Activated CD4-positive, alpha-beta T cell treated with anti-CD3 and anti-CD28 coated beads, Interleukin-2, Interleukin-6, amounts not matched to agents 100 ng/mL and 50 ng/mL, durations not matched to agents 16 hours and 8 hours (primary cell): Measurements from ENCODE around the gene USP46.

Experiments
- DNase-seq: peaks from one replicate; pipeline ENCODE4 v3.0.0-alpha.2; 2020

USP46 gene

DNA sequence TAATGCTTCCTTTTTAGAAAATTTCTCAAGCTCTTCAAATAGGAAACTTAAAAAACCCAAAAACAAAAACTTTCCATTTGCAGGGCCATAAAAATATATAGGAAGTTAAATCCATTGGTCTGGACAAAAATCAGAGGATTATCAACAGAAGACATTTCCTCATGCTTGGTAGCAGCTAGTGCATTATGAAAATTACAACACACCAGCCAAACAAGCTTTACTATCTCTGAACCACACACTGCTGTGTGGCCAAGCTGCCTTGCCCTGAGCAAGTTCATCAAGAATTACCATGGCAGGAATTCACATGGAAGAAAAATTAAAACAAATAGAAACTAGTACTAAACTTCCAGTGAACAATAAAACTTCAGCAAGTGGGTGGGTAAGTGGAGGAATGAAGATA, 3.6 kb downstream of the USP46 start:
- DNase-seq = no peak

DNA sequence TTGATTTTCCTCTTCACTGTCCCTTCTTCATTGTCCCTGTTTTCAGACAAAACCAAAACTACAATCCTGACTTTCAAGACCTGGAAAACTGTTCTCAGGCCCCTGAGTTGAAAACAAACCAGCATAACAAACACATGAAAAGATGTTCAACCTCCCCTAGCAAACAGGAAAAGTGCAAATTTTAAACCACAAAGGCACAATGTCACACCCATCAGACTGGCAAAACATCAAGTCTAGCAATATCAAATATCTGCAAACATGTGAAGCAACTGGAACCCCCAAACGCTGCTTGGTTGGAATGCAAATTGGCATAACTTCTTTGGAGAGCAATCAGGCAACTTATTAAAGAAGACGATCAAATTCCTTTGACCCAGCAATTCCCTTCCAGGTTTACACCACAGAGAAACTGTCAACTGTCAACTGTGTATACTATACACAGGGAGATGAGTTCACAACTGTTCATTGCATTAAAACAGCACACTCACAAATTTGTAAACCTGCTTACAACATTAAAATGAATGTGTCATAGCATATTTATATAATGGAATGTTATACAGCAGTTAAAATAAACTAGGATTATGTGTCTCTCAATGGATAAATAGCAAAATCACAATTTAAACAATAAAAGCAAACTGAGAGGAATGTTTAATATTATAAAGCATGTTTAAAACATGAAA, 7.0 kb downstream of the USP46 start:
- no peak for DNase-seq

DNA sequence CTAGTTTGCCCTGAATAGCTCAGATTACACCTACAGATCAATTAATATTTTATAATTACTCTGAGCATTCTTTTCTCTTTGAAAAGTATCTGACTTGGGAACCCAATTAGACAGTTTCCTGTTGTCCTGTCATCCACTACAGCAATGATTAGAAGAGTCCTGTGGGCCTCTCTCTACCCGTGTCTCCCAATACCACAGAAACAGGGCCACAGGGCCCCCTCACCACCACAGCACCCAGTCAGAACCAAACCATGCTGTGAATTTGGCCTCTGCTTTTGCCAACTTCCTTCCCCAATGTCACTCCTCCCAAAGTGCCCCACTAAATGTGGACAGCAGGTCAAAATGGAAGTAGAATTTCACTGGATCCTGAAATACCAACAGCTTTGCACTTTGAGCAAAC, 10.3 kb downstream of the USP46 start:
- DNase-seq = peak; percentile 15

DNA sequence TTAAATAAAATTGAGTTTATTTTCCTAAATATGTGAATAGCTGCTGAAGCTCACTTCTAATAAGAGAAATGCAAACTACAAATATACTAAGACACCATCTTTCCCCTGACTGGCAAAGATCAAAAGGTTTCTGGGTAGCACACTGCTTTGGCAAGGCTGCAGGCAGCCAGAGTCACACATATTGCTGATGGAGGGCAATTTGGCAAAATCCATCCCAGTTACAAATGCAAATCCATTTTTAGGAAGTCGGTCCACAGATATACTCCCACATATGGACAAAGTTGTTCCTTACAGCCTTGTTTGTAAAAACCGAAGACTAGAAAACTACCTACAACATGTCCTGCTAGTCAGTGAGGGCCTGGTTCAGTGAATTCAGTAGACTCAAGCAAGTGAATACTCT, 12.4 kb downstream of the USP46 start:
- no peak for DNase-seq

- DNase-seq = no peak
Measured at GRCh38 chr4:52646096-52646495, 13.0 kb downstream of the USP46 start.

DNA sequence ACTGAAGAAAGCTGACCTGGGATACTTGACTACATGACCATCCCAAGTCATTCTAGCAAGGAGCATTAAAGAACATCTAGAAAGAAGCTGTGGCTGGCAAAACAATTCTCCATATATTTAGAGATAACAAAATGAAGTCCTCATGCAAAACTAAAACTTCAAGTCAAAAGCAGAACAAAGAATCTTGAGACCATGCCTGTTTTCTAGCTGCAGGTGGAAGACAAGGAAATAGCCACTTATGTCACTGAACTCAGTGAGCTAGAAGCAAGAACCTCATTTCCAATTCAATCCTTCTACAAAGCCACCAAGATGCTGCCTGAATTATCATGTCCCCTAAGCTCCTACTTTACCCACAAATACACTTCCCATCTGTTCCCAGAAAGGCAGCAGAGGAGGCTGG, 13.8 kb downstream of the USP46 start:
- DNase-seq = no peak

DNA sequence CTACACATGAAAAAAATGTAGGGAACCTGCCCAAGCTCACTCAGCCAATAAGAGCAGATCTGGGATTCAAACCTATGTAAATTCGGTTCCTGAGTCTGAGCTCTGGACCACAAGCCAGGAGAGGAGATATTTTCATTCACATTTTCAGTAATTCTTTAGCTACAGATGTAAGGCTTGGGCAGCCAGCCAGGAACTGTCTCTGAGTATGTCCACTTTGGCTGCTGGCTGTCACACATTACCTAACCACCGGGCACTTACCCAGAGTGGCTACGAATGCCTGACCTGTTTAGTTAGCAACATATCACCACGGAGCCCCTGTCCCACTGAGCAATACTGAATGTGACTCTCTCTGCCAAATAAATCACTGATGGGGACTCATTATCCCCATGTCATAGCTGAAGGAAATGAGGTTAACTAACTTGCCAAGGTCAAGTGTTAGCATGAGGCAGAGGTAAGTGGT, 15.3 kb downstream of the USP46 start:
- DNase-seq = no peak

DNA sequence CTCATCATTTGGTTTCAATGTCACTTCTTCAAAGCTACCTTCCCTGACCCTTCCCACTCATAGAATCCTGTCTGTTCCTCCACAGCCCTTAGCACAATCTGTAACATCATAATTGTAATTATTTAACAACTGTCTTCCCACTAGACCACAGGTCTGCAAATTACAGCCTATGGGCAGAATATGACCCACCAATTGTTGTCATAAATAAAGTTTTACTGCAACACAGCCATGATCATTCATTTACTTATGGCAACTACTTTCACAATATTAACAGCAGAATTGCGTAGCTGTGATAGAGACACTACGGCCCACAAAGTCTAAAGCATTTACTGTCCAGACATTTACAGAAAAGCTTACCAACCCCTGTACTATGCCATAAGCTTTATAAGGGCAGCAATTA, 15.9 kb downstream of the USP46 start:
- no peak for DNase-seq

DNA sequence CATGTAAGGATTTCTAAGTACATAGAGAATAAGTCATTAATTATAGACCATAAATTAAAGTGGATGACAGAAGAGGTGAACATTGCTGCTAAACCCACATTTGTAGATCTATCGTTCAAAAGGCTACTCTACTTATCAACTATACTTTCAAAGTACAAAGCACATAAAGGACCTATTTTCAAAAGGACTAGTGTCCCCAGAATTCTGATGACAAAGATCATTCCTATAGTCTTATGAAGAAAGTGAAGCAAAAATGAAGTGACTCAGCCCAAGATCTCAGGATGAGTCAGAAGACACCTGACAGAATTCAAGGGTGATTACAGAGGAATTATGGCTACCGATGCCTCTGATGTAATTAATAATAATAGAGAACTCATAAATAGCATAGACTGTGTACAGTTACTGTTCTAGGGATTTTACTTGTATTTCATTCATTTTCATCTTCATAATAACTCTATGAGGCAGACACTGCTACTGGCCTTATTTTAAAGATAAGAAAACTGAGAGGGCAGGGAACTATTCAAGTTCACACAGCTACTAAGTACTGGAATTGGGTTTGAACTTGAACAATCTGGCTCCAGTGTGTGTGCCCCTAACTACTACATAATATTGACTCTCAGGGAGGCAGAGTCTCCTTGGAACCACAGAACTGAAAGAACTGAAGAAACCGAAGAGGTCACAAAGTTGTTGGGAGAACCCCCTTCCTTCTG, 17.1 kb downstream of the USP46 start:
- DNase-seq = peak; percentile 77

- no peak for DNase-seq
Measured at GRCh38 chr4:52640808-52641565, 18.1 kb downstream of the USP46 start.

DNA sequence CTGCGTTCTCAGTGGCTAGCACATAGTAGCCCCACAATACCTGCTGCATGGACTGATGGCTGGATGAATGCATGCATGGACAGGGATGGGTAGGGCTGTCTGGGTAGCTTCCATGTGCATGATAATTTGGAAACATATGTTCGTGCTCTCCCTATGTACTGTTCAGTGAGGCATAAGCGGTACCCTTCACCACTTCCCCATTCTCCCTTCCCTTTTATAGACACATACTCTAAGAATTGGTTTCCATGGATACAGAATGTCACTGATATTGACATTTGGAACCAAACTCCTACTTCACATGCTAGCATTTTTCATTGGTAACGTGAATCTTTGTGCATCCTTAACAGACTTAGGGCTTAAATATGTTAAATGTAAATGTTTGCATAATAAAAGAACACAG, 20.4 kb downstream of the USP46 start:
- no peak for DNase-seq

DNA sequence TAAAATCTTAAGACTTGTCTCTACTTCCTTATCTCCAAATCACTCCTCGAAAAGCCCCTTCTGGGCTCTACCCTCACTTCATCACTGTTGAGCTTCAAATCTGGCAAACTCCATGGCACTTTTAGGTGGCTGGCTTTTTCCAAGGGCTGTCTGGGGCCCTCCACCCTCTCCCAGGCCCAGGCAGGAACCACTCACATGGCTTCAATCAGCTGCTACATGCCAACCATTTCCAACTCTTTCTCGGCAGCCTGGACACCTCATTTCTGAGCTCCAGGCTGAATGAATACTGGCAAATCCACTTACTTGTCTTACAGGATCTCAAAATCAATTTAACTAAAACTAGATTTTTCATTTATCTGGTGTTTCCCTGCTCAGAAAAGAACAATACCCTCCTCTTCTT, 22.0 kb downstream of the USP46 start:
- no peak for DNase-seq

DNA sequence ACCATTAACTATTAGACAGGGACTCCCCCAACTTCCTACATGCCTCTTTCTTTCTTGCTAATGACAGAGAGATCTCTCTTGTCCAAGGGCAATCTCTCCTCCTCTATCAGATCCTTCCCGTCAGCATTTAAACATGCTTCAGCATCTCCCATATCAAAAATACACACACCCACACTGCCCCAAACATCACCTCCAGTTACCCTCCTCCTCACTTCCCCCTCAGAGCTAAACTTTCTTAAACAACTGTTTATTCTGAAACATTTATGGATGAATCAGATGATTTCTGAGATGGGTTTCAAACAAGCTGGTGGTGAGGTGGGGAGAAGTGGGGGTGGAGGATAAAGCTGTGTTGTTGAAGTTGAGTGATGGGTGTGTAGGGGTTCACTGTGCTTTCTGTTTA, 23.5 kb downstream of the USP46 start:
- no peak for DNase-seq

- DNase-seq = no peak
Measured at GRCh38 chr4:52635130-52635529, 24.0 kb downstream of the USP46 start.

DNA sequence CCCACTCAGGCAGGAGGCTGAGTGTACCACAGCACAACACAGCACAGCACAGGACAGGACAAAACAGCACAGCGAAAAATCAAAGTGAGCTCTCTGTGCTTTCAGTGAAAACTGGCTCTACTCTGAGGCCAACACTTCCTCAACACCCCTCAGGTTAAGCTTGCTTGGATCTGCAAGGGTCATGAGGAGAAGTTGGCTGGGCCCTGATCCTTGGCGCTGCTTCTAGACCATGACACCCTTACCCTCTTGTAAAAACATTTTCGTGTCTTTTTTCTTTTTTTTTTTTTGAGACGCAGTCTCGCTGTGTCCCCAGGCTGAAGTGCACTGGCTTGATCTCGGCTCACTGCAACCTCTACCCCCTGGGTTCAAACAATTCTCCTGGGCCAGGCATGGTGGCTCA, 25.3 kb downstream of the USP46 start:
- no peak for DNase-seq

GRCh38 chr4:52628974-52629373, 30.1 kb downstream of the USP46 start:
- no peak for DNase-seq

DNA sequence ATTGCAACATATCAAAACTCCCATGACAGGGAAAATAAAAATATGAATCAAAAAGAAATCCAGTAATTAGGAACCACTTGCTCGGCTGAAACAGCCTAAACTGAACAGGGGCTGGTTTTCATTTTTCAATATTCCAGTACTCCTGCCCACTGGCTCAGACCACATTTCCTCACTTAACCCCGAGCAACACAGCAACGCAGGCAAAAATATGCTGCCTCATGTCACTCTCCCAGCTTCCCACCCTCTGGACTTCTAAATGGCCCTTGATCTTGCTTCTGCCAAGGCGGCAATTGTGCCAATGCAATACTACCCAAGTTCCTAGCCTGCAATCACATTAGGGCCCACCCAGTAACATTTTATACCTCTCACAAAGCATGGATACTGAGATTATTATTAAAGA, 30.6 kb downstream of the USP46 start:
- no peak for DNase-seq

GRCh38 chr4:52627876-52628275, 31.2 kb downstream of the USP46 start:
- no peak for DNase-seq

GRCh38 chr4:52625216-52625615, 33.9 kb downstream of the USP46 start:
- no peak for DNase-seq

GRCh38 chr4:52622564-52622963, 36.5 kb downstream of the USP46 start:
- no peak for DNase-seq

- no peak for DNase-seq
Measured at GRCh38 chr4:52621567-52621966, 37.5 kb downstream of the USP46 start.

- no peak for DNase-seq
Measured at GRCh38 chr4:52619591-52619931, 39.5 kb downstream of the USP46 start.

- DNase-seq = no peak
Measured at GRCh38 chr4:52618795-52619590, 40.1 kb downstream of the USP46 start.
